HepG2 (cell line): ENCODE results near the gene TRIM8. TPM values are rescaled to one million over a fixed set of nuclear protein-coding genes. Genes with fewer than 3 reads are reported as not detected.
A peak's percentile ranks its signal among the peaks of the same experiment; 100 is the strongest.

ENCODE experiments used
- AGO2 ChIP-seq: fragments of 200-400 bp; formaldehyde crosslinking; optimal IDR thresholded peaks from 2 replicates; pipeline ENCODE3; 2017; ENCODE audit warnings: mild to moderate bottlenecking, low read depth, low read length, moderate library complexity
- BORCS8-MEF2B ChIP-seq: sonication (generic); formaldehyde crosslinking; IDR thresholded peaks from 2 replicates; pipeline ENCODE4 v1.8.0; 2022; ENCODE audit warnings: mild to moderate bottlenecking, missing genetic modification reagents
- CBX2 ChIP-seq, 2 experiments: fragments of 200-600 bp in 1 of 2; sonication (generic); formaldehyde crosslinking in 1 of 2; IDR thresholded peaks; 2 replicates each; pipeline versions ENCODE4 v1.7.0 to v1.8.1; 2018 to 2022; ENCODE audit warnings: low read depth in 2 of 2, low read length in 1 of 2, mild to moderate bottlenecking in 1 of 2, missing genetic modification reagents in 1 of 2
- DBP ChIP-seq: sonication (generic); formaldehyde crosslinking; IDR thresholded peaks from 2 replicates; pipeline ENCODE4 v1.4.0; 2020; ENCODE audit warnings: missing genetic modification reagents; ENCODE audit errors: not compliant biosample characterization
- DPF2 ChIP-seq: sonication (generic); formaldehyde crosslinking; IDR thresholded peaks from 2 replicates; pipeline ENCODE4 v1.4.0; 2020; ENCODE audit warnings: mild to moderate bottlenecking, low read depth, missing genetic modification reagents, borderline replicate concordance
- E2F1 ChIP-seq: sonication (generic); formaldehyde crosslinking; IDR thresholded peaks from 2 replicates; pipeline ENCODE4 v1.5.0; 2020; ENCODE audit warnings: missing genetic modification reagents
- GABPB1 ChIP-seq: IDR thresholded peaks from 2 replicates; pipeline ENCODE4 v1.6.1; 2016; ENCODE audit warnings: mild to moderate bottlenecking, missing genetic modification reagents, moderate library complexity, missing compliant biosample characterization
- HOXA3 ChIP-seq: sonication (generic); formaldehyde crosslinking; IDR thresholded peaks from 2 replicates; pipeline ENCODE4 v1.5.0; 2020; ENCODE audit warnings: missing genetic modification reagents
- HOXA5 ChIP-seq: sonication (generic); formaldehyde crosslinking; IDR thresholded peaks from 2 replicates; pipeline ENCODE4 v1.4.0; 2020; ENCODE audit warnings: missing genetic modification reagents
- IKZF1 ChIP-seq: fragments of 450-650 bp; IDR thresholded peaks from 2 replicates; pipeline ENCODE4 v1.7.1; 2016
- KDM5B ChIP-seq: sonication (generic); formaldehyde crosslinking; IDR thresholded peaks from 2 replicates; pipeline ENCODE4 v1.4.0; 2020; ENCODE audit warnings: missing genetic modification reagents, mild to moderate bottlenecking, borderline replicate concordance
- NCOA2 ChIP-seq: sonication (generic); formaldehyde crosslinking; IDR thresholded peaks from 2 replicates; pipeline ENCODE4 v1.8.0; 2022; ENCODE audit warnings: inconsistent platforms
- PATZ1 ChIP-seq: sonication (generic); formaldehyde crosslinking; IDR thresholded peaks from 2 replicates; pipeline ENCODE4 v1.4.0; 2020; ENCODE audit warnings: missing genetic modification reagents
- POLR2A ChIP-seq, 2 experiments: IDR thresholded peaks; 2 replicates each; pipeline ENCODE4 v1.6.1; 2011; ENCODE audit warnings: low read depth in 2 of 2, low read length in 2 of 2, mild to moderate bottlenecking in 1 of 2, moderate library complexity in 1 of 2; ENCODE audit not compliant: insufficient read depth in 1 of 2
- POLR2AphosphoS5 ChIP-seq: IDR thresholded peaks from 2 replicates; pipeline ENCODE4 v1.6.1; 2012; ENCODE audit warnings: low read depth, low read length
- SPEN ChIP-seq: sonication (generic); formaldehyde crosslinking; IDR thresholded peaks from 2 replicates; pipeline ENCODE4 v1.5.1; 2020; ENCODE audit warnings: low read depth, mild to moderate bottlenecking, missing genetic modification reagents
- SUZ12 ChIP-seq: fragments of 150-350 bp; IDR thresholded peaks from 2 replicates; pipeline ENCODE4 v1.6.1; 2014; ENCODE audit warnings: low read depth, low read length
- TP53 ChIP-seq: sonication (generic); formaldehyde crosslinking; conservative IDR thresholded peaks from 2 replicates; pipeline ENCODE4 v1.4.0; 2020; ENCODE audit warnings: missing genetic modification reagents
- TSC22D2 ChIP-seq: sonication (generic); formaldehyde crosslinking; IDR thresholded peaks from 2 replicates; pipeline ENCODE4 v1.5.1; 2020; ENCODE audit warnings: missing genetic modification reagents, mild to moderate bottlenecking, borderline replicate concordance
- ZBTB37 ChIP-seq: sonication (generic); formaldehyde crosslinking; IDR thresholded peaks from 2 replicates; pipeline ENCODE4 v1.4.0; 2020; ENCODE audit warnings: mild to moderate bottlenecking, missing genetic modification reagents
- ZFY ChIP-seq: sonication (generic); formaldehyde crosslinking; IDR thresholded peaks from 2 replicates; pipeline ENCODE4 v1.4.0; 2020; ENCODE audit warnings: missing genetic modification reagents
- ZIK1 ChIP-seq: sonication (generic); formaldehyde crosslinking; IDR thresholded peaks from 2 replicates; pipeline ENCODE4 v1.5.0; 2020; ENCODE audit warnings: mild to moderate bottlenecking, low read depth, missing genetic modification reagents, borderline replicate concordance
- ZNF136 ChIP-seq: sonication (generic); formaldehyde crosslinking; IDR thresholded peaks from 2 replicates; pipeline ENCODE4 v1.8.1; 2022; ENCODE audit warnings: low read depth, mild to moderate bottlenecking, moderate library complexity, missing genetic modification reagents
- ZNF138 ChIP-seq: sonication (generic); formaldehyde crosslinking; IDR thresholded peaks from 2 replicates; pipeline ENCODE4 v1.5.0; 2020; ENCODE audit warnings: mild to moderate bottlenecking, low read depth, missing genetic modification reagents
- ZNF629 ChIP-seq: sonication (generic); formaldehyde crosslinking; conservative IDR thresholded peaks from 2 replicates; pipeline ENCODE4 v1.5.0; 2020; ENCODE audit warnings: missing genetic modification reagents
- polyA plus RNA-seq, 8 experiments: library from polyadenylated mRNA; depleted of rRNA in 3 of 8; stranded (reverse) in 7 of 8; unstranded in 1 of 8; fragments of >200 nt; fragmentation: Illumina TruSeq in 4 of 8; extraction: Trizol in 4 of 8; gene quantifications; 2 replicates each; pipeline versions ENCODE4 v1.2.1 to v1.2.3, GENCODE V29; 2011 to 2016; ENCODE audit warnings: low read depth in 4 of 8, missing spikeins in 1 of 8, mixed read lengths in 1 of 8; ENCODE audit not compliant: insufficient read depth in 1 of 8
- total RNA-seq, 5 experiments: library from RNA; depleted of rRNA; stranded (reverse); fragments of >200 nt; fragmentation: Illumina TruSeq; extraction: Trizol; gene quantifications; 2 replicates each; pipeline ENCODE4 v1.2.3, GENCODE V29; 2016; ENCODE audit warnings: low read depth in 1 of 5

Gene TRIM8
- total and polyA plus RNA-seq, 2 of the 13 experiments (the other 11 are each of a cell fraction or from before 2014, with no cell fraction given): 38.9 to 66.5 TPM

GRCh38 chr10:102643336-102644065 is 778 bp upstream of the TRIM8 start (continued):
- TF ChIP-seq GABPB1 (CRISPR knock-in tag) (peak; percentile 25; the same call in 1 of the 2 replicates), DBP (CRISPR knock-in tag) (no peak), ZNF136 (CRISPR knock-in tag) (no peak), ZNF138 (CRISPR knock-in tag) (0 out of 2 replicates have a peak, but pooled peaks have one; percentile 3), CBX2 (IDR thresholded peaks at IDR 0.05; ENCODE audit: low read depth, low read length) (no peak), CBX2 (CRISPR knock-in tag; IDR thresholded peaks at IDR 0.05; ENCODE audit: low read depth) (no peak), ZIK1 (CRISPR knock-in tag) (0 out of 2 replicates have a peak, but pooled peaks have one; percentile 28), POLR2A (IDR thresholded peaks at IDR 0.05; ENCODE audit: insufficient read depth in 1 of 2, low read depth in 2 of 2, low read length in 2 of 2) (peak in 1 of 2 experiments; percentile 47; a peak in 1 of 4 replicates), IKZF1 (no peak), NCOA2 (CRISPR knock-in tag) (no peak), AGO2 (peak; percentile 11), SPEN (CRISPR knock-in tag) (0 out of 2 replicates have a peak, but pooled peaks have one; percentile 1), KDM5B (CRISPR knock-in tag) (no peak), ZBTB37 (CRISPR knock-in tag) (no peak), ZFY (CRISPR knock-in tag) (peak; percentile 25; the same call in 1 of the 2 replicates), POLR2AphosphoS5 (peak; percentile 48), HOXA5 (CRISPR knock-in tag) (0 out of 2 replicates have a peak, but pooled peaks have one; percentile 41), PATZ1 (CRISPR knock-in tag) (peak; percentile 62; the same call in 1 of the 2 replicates), SUZ12 (no peak), TP53 (CRISPR knock-in tag) (no peak), ZNF629 (no peak), E2F1 (CRISPR knock-in tag) (no peak), HOXA3 (0 out of 2 replicates have a peak, but pooled peaks have one; percentile 1), DPF2 (CRISPR knock-in tag) (no peak), BORCS8-MEF2B (CRISPR knock-in tag) (no peak), TSC22D2 (CRISPR knock-in tag) (0 out of 2 replicates have a peak, but pooled peaks have one; percentile 9)
